PC-3 (cell line): ENCODE data around the gene STUB1. TPM values are rescaled to one million over a fixed set of nuclear protein-coding genes. Genes with fewer than 3 reads are reported as not detected.
A peak's percentile ranks its signal among the peaks of the same experiment; 100 is the strongest.

Experiments used
- ATAC-seq: fragments of 200-7000 bp; cut with Tn5 transposase; 2 replicates; pipeline ENCODE4 v1.9.1; 2020; ENCODE audit warnings: mild to moderate bottlenecking, moderate library complexity
- BruUV-seq: library from RNA; stranded (reverse); fragments of 400-500 nt; replicated peaks from 2 replicates; lab custom pipeline; 2021; lab: Mats Ljungman, UMichigan
- CTCF ChIA-PET: fragments of 300-600 bp; sonication (Branson Sonifier 250); formaldehyde crosslinking; loops from one replicate; lab custom pipeline; 2022; ENCODE audit warnings: antibody characterized with exemption; lab: Charles Lee
- POLR2A ChIA-PET: fragments of 300-600 bp; sonication (Branson Sonifier 250); formaldehyde crosslinking; loops from one replicate; lab custom pipeline; 2022; ENCODE audit warnings: antibody characterized with exemption; ENCODE audit not compliant: unreplicated experiment; lab: Charles Lee
- DNase-seq: peaks from one replicate; pipeline ENCODE4 v3.0.0-alpha.2; 2015
- H2AFZ ChIP-seq: fragments of 300-600 bp; sonication (generic); 2 replicates; pipeline ENCODE4 v1.6.0; 2016; ENCODE audit warnings: antibody characterized with exemption, low read length
- H3F3A ChIP-seq: fragments of 300-600 bp; sonication (generic); one replicate; pipeline ENCODE4 v1.6.0; 2017; ENCODE audit warnings: antibody characterized with exemption, low read length, control low read depth, mild to moderate bottlenecking; ENCODE audit not compliant: unreplicated experiment
- H3K27ac ChIP-seq: fragments of 300-600 bp; sonication (generic); 2 replicates; pipeline ENCODE4 v1.5.1; 2016; ENCODE audit warnings: mild to moderate bottlenecking, low read length
- H3K27me3 ChIP-seq: fragments of 300-600 bp; sonication (generic); 2 replicates; pipeline ENCODE4 v1.6.1; 2016; ENCODE audit warnings: low read length, mixed read lengths
- H3K36me3 ChIP-seq: fragments of 300-600 bp; sonication (generic); 2 replicates; pipeline ENCODE4 v1.6.1; 2016; ENCODE audit warnings: low read depth, mixed run types, low read length, mixed read lengths
- H3K4me1 ChIP-seq: fragments of 300-600 bp; sonication (generic); 2 replicates; pipeline ENCODE4 v1.5.1; 2016; ENCODE audit warnings: low read length; ENCODE audit not compliant: insufficient read depth
- H3K4me2 ChIP-seq: fragments of 300-600 bp; sonication (generic); 2 replicates; pipeline ENCODE4 v1.6.0; 2016; ENCODE audit warnings: low read length
- H3K4me3 ChIP-seq: fragments of 300-600 bp; sonication (generic); 2 replicates; pipeline ENCODE4 v1.5.1; 2016; ENCODE audit warnings: mild to moderate bottlenecking, low read length, mixed read lengths
- H3K79me2 ChIP-seq: fragments of 300-600 bp; sonication (generic); 2 replicates; pipeline ENCODE4 v1.6.1; 2017; ENCODE audit warnings: low read length, mixed read lengths
- H3K9ac ChIP-seq: fragments of 300-600 bp; sonication (generic); 2 replicates; pipeline ENCODE4 v1.6.0; 2016; ENCODE audit warnings: mild to moderate bottlenecking, low read length
- H3K9me2 ChIP-seq: fragments of 300-600 bp; sonication (generic); replicated peaks from 2 replicates; pipeline ENCODE4 v1.6.1; 2016; ENCODE audit warnings: mixed run types, low read length, mixed read lengths
- H3K9me3 ChIP-seq: fragments of 300-600 bp; sonication (generic); 2 replicates; pipeline ENCODE4 v1.6.1; 2016; ENCODE audit warnings: low read length, mixed read lengths
- H4K20me1 ChIP-seq: fragments of 300-600 bp; sonication (generic); 2 replicates; pipeline ENCODE4 v1.6.1; 2016; ENCODE audit warnings: low read length, mixed read lengths
- CTCF ChIP-seq: fragments of 300-600 bp; sonication (generic); conservative IDR thresholded peaks from 2 replicates; pipeline ENCODE4 v1.5.1; 2017; ENCODE audit warnings: antibody characterized with exemption, low read depth, mild to moderate bottlenecking, low read length
- EZH2 ChIP-seq: fragments of 300-600 bp; sonication (generic); IDR thresholded peaks from one replicate; pipeline ENCODE4 v1.6.1; 2017; ENCODE audit warnings: antibody characterized with exemption, mild to moderate bottlenecking, low read length; ENCODE audit not compliant: unreplicated experiment
- EZH2phosphoT487 ChIP-seq: fragments of 300-600 bp; sonication (generic); IDR thresholded peaks from 2 replicates; pipeline ENCODE4 v1.6.1; 2018; ENCODE audit warnings: mild to moderate bottlenecking, antibody characterized with exemption, low read length, borderline replicate concordance
- intact Hi-C: fragments of 100-400 bp; cut with micrococcal nuclease; formaldehyde crosslinking; loops from 2 replicates; pipeline ENCODE4 v1.9.0; 2023
- total RNA-seq: library from RNA; depleted of rRNA; stranded (reverse); fragments of >200 nt; gene quantifications from 2 replicates; pipeline ENCODE4 v1.2.3, GENCODE V29; 2014

Gene STUB1
- total RNA-seq, 1 experiment from 2014 or later = 152 TPM

- H4K20me1 ChIP-seq = no peaks in the 10 kb centered on the region
- no peaks in the 10 kb centered on the region for H3K36me3 ChIP-seq
- H2AFZ ChIP-seq = no peak overlapping the region
- H3K9me3 ChIP-seq = no peaks in the 10 kb centered on the region
- intact Hi-C loops = no loop called here
- TF ChIP-seq EZH2 (no peak), EZH2phosphoT487 (no peak), CTCF (no peak)
- no peaks in the 10 kb centered on the region for H3F3A ChIP-seq
- no peak overlapping the region for H3K4me3 ChIP-seq
- H3K9me2 ChIP-seq = no peaks in the 10 kb centered on the region
- ChIA-PET POLR2A (no interaction called here), CTCF (no interaction called here)
- peaks cover 37% of the 10 kb centered on the region for H3K27me3 ChIP-seq
- H3K79me2 ChIP-seq = no peaks in the 10 kb centered on the region
- no peak overlapping the region for H3K9ac ChIP-seq
- BruUV-seq = no TSS peak
- ATAC-seq = no peak
- no peaks in the 10 kb centered on the region for H3K4me1 ChIP-seq
- H3K4me2 ChIP-seq = no peak overlapping the region
- DNase-seq = no peak
- H3K27ac ChIP-seq = no peak overlapping the region
Observed at GRCh38 chr16:704047-704446, 23.8 kb downstream of the STUB1 start.

- CTCF ChIA-PET = no interaction called here
- no peak overlapping the region for H3K9ac ChIP-seq
- no TSS peak for BruUV-seq
- ATAC-seq (no peak), DNase-seq (no peak)
- no peaks in the 10 kb centered on the region for H3K79me2 ChIP-seq
- no peaks in the 10 kb centered on the region for H4K20me1 ChIP-seq
- H3K27me3 ChIP-seq = peaks cover 37% of the 10 kb centered on the region
- H3K9me2 ChIP-seq = no peaks in the 10 kb centered on the region
- no peaks in the 10 kb centered on the region for H3K36me3 ChIP-seq
- TF ChIP-seq EZH2phosphoT487 (no peak), CTCF (no peak), EZH2 (no peak)
- no peaks in the 10 kb centered on the region for H3K4me1 ChIP-seq
- H3K4me2 ChIP-seq = peak overlapping the region; percentile 72
- H3K4me3 ChIP-seq = peak overlapping the region; percentile 55
- no peak overlapping the region for H3K27ac ChIP-seq
- intact Hi-C loops = no loop called here
- no peaks in the 10 kb centered on the region for H3F3A ChIP-seq
- POLR2A ChIA-PET = no interaction called here
- no peak overlapping the region for H2AFZ ChIP-seq
- H3K9me3 ChIP-seq = no peaks in the 10 kb centered on the region
Observed at GRCh38 chr16:704552-705380, 24.6 kb downstream of the STUB1 start.
